MCF 10A (cell line): ENCODE measurements around the gene GDF3. TPM values are rescaled to one million over a fixed set of nuclear protein-coding genes. Genes with fewer than 3 reads are reported as not detected.
A peak's percentile ranks its signal among the peaks of the same experiment; 100 is the strongest.

Experiments
- BruUV-seq: library from RNA; stranded (reverse); fragments of 400-500 nt; replicated peaks from 2 replicates; lab custom pipeline; 2021; lab: Mats Ljungman, UMichigan
- CTCF ChIA-PET: fragments of 300-600 bp; sonication (Branson Sonifier 250); formaldehyde crosslinking; extraction: SDS; loops from one replicate; lab custom pipeline; 2021; ENCODE audit warnings: antibody characterized with exemption, inconsistent platforms; lab: Yijun Ruan, JAX
- POLR2A ChIA-PET: fragments of 300-600, 350-650 bp; sonication (Branson Sonifier 250); formaldehyde crosslinking; extraction: SDS; loops from one replicate; lab custom pipeline; 2020; ENCODE audit warnings: antibody characterized with exemption, inconsistent platforms; lab: Yijun Ruan, JAX
- DNase-seq: peaks from one replicate; pipeline ENCODE4 v3.0.0-alpha.2; 2018; ENCODE audit not compliant: unreplicated experiment
- H3K27ac Mint-ChIP-seq: one replicate; pipeline ENCODE4 v1.8.0; 2022; ENCODE audit warnings: mild to moderate bottlenecking, low read depth, mixed read lengths; ENCODE audit not compliant: unreplicated experiment
- H3K27me3 Mint-ChIP-seq: one replicate; pipeline ENCODE4 v1.8.0; 2022; ENCODE audit warnings: mixed read lengths; ENCODE audit not compliant: insufficient read depth, unreplicated experiment
- H3K36me3 Mint-ChIP-seq: one replicate; pipeline ENCODE4 v1.8.0; 2022; ENCODE audit warnings: mild to moderate bottlenecking, moderate library complexity, mixed read lengths; ENCODE audit not compliant: insufficient read depth, unreplicated experiment
- H3K4me1 Mint-ChIP-seq: one replicate; pipeline ENCODE4 v1.8.0; 2022; ENCODE audit warnings: mixed read lengths; ENCODE audit not compliant: insufficient read depth, unreplicated experiment
- H3K4me3 Mint-ChIP-seq: one replicate; pipeline ENCODE4 v1.8.0; 2022; ENCODE audit warnings: mild to moderate bottlenecking, moderate library complexity, mixed read lengths; ENCODE audit not compliant: unreplicated experiment
- H3K9me3 Mint-ChIP-seq: one replicate; pipeline ENCODE4 v1.8.0; 2022; ENCODE audit warnings: mixed read lengths; ENCODE audit not compliant: unreplicated experiment
- intact Hi-C: fragments of 100-400 bp; cut with micrococcal nuclease; formaldehyde crosslinking; loops from 2 replicates; pipeline ENCODE4 v1.14.1; 2022
- total RNA-seq: library from RNA; stranded (reverse); gene quantifications from 2 replicates; pipeline ENCODE4 v1.2.3, GENCODE V29; 2022
- TF ChIP-seq, protein P1 (sequence below): fragments of 200-600 bp; IDR thresholded peaks from one replicate; pipeline ENCODE4 v1.8.0; 2022; ENCODE audit warnings: antibody characterized with exemption, mild to moderate bottlenecking; ENCODE audit not compliant: unreplicated experiment

Gene GDF3
- total RNA-seq, 1 experiment from 2014 or later = not detected

DNA sequence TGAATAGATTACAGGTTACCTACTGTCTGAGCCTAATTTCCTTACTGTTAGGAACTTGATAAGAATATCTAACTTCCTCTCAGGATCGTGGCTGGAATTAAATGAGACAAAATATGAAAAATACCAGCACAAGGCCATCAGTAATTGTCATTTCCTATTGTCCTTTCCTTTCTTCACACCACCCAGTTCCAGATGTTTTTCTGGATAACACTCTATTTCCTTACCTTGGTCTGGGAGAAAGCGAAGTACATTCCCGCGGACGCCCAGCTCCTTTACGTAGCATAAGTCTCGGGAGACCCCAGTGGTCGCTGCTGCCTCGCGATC, 376 bp downstream of the GDF3 start:
- ChIA-PET CTCF (no interaction called here), POLR2A (no interaction called here)
- H3K4me3 Mint-ChIP-seq = no peak overlapping the region

DNA sequence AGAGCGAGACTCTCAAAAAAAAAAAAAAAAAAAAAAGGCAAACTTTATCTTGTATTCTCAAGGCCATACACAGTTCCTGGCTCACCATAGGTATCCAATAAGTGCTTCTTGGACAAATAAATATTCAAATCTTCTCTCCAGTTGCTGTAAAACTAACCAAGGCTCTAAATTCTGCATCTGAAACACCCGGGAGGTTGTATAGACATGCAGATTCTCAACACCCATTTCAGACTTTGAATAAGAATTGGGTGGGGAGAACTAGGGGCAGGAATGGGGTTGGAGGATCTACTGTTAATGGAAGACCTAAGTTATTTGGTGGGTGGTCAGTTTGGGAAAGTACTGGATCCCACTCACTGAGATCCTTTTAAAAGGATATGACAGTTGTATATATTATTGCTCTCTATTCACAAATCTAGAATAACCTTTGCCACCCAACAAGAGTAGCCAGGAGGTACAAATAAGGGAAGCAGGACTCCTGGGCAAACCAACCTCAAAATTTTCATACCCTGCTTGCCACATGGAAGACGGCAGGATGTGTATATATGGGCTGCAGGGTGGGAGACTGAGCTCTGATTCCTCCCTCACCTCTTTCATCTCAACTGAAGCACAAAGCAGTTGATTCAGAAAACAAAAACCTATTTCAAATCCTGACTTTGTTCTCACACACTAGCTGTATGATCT, 879 bp downstream of the GDF3 start:
- POLR2A ChIA-PET = no interaction called here
- BruUV-seq = no TSS peak
- H3K27ac Mint-ChIP-seq = no peak overlapping the region
- no peaks in the 10 kb centered on the region for H3K4me1 Mint-ChIP-seq
- no peak overlapping the region for H3K4me3 Mint-ChIP-seq
- H3K9me3 Mint-ChIP-seq = no peaks in the 10 kb centered on the region
- intact Hi-C loops = no loop called here
- DNase-seq = no peak
- CTCF ChIA-PET = no interaction called here
- no peaks in the 10 kb centered on the region for H3K36me3 Mint-ChIP-seq
- H3K27me3 Mint-ChIP-seq = no peaks in the 10 kb centered on the region
- TF ChIP-seq, protein P1, sequence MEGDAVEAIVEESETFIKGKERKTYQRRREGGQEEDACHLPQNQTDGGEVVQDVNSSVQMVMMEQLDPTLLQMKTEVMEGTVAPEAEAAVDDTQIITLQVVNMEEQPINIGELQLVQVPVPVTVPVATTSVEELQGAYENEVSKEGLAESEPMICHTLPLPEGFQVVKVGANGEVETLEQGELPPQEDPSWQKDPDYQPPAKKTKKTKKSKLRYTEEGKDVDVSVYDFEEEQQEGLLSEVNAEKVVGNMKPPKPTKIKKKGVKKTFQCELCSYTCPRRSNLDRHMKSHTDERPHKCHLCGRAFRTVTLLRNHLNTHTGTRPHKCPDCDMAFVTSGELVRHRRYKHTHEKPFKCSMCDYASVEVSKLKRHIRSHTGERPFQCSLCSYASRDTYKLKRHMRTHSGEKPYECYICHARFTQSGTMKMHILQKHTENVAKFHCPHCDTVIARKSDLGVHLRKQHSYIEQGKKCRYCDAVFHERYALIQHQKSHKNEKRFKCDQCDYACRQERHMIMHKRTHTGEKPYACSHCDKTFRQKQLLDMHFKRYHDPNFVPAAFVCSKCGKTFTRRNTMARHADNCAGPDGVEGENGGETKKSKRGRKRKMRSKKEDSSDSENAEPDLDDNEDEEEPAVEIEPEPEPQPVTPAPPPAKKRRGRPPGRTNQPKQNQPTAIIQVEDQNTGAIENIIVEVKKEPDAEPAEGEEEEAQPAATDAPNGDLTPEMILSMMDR = no peak

More for the DNA sequence above, 376 bp downstream of the GDF3 start:
- no peaks in the 10 kb centered on the region for H3K36me3 Mint-ChIP-seq
- BruUV-seq = no TSS peak
- H3K27me3 Mint-ChIP-seq = no peaks in the 10 kb centered on the region
- intact Hi-C loops = no loop called here
- TF ChIP-seq, protein P1 = no peak
- no peak overlapping the region for H3K27ac Mint-ChIP-seq
- no peaks in the 10 kb centered on the region for H3K9me3 Mint-ChIP-seq
- H3K4me1 Mint-ChIP-seq = no peaks in the 10 kb centered on the region
- DNase-seq = no peak

DNA sequence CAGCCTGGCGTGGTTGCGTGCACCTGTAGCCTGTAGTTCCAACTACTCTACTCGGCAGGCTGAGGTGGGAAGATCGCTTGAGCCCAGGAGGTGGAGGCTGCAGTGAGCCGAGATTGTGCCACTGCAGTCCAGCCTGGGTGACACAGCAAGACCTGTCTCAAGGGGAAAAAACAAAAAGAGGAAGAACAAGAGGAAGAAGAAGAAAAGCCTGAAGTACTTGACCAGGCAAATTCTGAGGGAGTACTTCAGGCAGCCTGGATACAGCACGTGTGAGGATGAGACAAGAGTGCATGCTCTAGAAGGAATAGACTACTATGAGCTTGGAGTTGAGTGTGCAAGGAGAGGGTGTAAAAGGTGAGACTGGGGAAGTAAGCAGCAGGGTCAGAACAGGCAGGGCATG, 1.8 kb downstream of the GDF3 start:
- H3K4me3 Mint-ChIP-seq = no peak overlapping the region
- no peak for DNase-seq
- H3K9me3 Mint-ChIP-seq = no peaks in the 10 kb centered on the region
- BruUV-seq = no TSS peak
- ChIA-PET CTCF (no interaction called here), POLR2A (interaction anchor here (0.5 kb wide), 1 partner anchor 102 kb away, joined by 3 read pairs; no protein-coding TSS in a partner anchor)
- peak overlapping the region; percentile 5 for H3K27ac Mint-ChIP-seq
- intact Hi-C loops = no loop called here
- TF ChIP-seq, protein P1 = no peak
- H3K36me3 Mint-ChIP-seq = no peaks in the 10 kb centered on the region
- no peaks in the 10 kb centered on the region for H3K4me1 Mint-ChIP-seq
- no peaks in the 10 kb centered on the region for H3K27me3 Mint-ChIP-seq

DNA sequence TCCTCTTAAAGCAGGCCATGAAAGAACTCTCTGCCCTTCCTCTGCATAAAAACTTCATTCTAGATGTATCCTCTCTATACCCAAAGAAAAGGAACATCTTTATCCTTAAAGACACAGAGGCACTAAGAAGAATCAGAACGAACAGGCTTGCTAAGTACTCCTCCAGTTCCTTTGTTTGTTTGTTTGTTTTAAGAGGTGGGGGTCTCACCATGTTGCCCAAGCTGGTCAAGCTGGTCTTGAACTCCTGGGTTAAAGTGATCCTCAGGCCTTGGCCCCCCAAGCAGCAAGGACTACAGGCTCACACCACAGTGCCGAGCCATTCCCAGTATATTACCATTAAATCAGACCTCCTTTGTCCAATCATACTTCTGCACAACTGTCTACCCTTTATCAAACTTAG, 14.0 kb downstream of the GDF3 start:
- Mint-ChIP-seq H3K4me3 (no peak overlapping the region), H3K27ac (no peak overlapping the region), H3K4me1 (no peaks in the 10 kb centered on the region), H3K27me3 (no peaks in the 10 kb centered on the region), H3K36me3 (no peaks in the 10 kb centered on the region), H3K9me3 (no peaks in the 10 kb centered on the region)
- intact Hi-C loops = no loop called here
- TF ChIP-seq, protein P1 = no peak
- ChIA-PET POLR2A (no interaction called here), CTCF (interaction anchor here (7.4 kb wide), 1 partner anchor 126 kb away, joined by 86 read pairs; no protein-coding TSS in a partner anchor)
- no TSS peak for BruUV-seq
- DNase-seq = no peak
